Measurements from ENCODE around the gene NANOS1.

The NANOS1 gene

GRCh38 chr10:119061926-119062325, 32.4 kb downstream of the NANOS1 start:
- no peak overlapping the region for H3K23ac ChIP-seq (ENCODE audit: low read depth, low read length, poor library complexity)
- H3K27me3 ChIP-seq (ENCODE audit: control insufficient read depth in 3 of 3, insufficient read depth in 3 of 3, low read depth in 1 of 3, low read length in 3 of 3) = no peaks in the 10 kb centered on the region
- H3K9me3 ChIP-seq (replicated peaks in 1 of 2; ENCODE audit: control insufficient read depth in 2 of 2, insufficient read depth in 1 of 2, low read depth in 1 of 2, low read length in 2 of 2) = no peaks in the 10 kb centered on the region
- no peak overlapping the region for H2BK15ac ChIP-seq (ENCODE audit: low read length)
- DNase-seq (ENCODE audit: low spot score) = no peak
- no peak overlapping the region for H3K27ac ChIP-seq (replicated peaks; ENCODE audit: low read length)
- H3K36me3 ChIP-seq (replicated peaks in 1 of 2; ENCODE audit: control insufficient read depth in 2 of 2, insufficient read depth in 2 of 2, low read length in 2 of 2) = peaks cover 45 to 98% of the 10 kb centered on the region in 2 donors
- H3K79me1 ChIP-seq (ENCODE audit: low read depth, low read length) = peaks cover 9% of the 10 kb centered on the region
- no peak overlapping the region for H2BK120ac ChIP-seq (ENCODE audit: low read depth, low read length)
- no peak overlapping the region for H2BK12ac ChIP-seq (ENCODE audit: low read length)
- H3K4ac ChIP-seq (ENCODE audit: low read length) = no peak overlapping the region
- no peak overlapping the region for H2BK5ac ChIP-seq (ENCODE audit: low read length)
- H4K91ac ChIP-seq (ENCODE audit: low read depth, low read length, poor library complexity) = no peak overlapping the region
- no CpG with 5 or more reads among the region's 2 CpGs for WGBS, 2 donors (ENCODE audit: extremely low coverage in 2 of 2, insufficient read length in 2 of 2, insufficient replicate concordance in 1 of 2)
- no peak overlapping the region for H2AK5ac ChIP-seq (ENCODE audit: low read depth, low read length)
- no peak overlapping the region for H3K18ac ChIP-seq (ENCODE audit: low read length)
- H3K4me3 ChIP-seq (ENCODE audit: low read length in 2 of 2) = no peak overlapping the region
- no peak overlapping the region for H3K4me2 ChIP-seq (ENCODE audit: insufficient read depth, low read length, poor library complexity, severe bottlenecking)
- no peak overlapping the region for H4K8ac ChIP-seq (ENCODE audit: low read depth, low read length)
- no peak overlapping the region for H3K14ac ChIP-seq (ENCODE audit: low read length)
- H3K9ac ChIP-seq (ENCODE audit: low read depth, low read length, poor library complexity) = no peak overlapping the region
- no peak overlapping the region for H2AFZ ChIP-seq (ENCODE audit: low read length)
- no peaks in the 10 kb centered on the region for H3K4me1 ChIP-seq (ENCODE audit: control insufficient read depth in 2 of 2, insufficient read depth in 1 of 2, low read depth in 1 of 2, low read length in 2 of 2)

GRCh38 chr10:119070395-119071165, 41.1 kb downstream of the NANOS1 start:
- no CpG with 5 or more reads among the region's 9 CpGs for WGBS, 2 donors (ENCODE audit: extremely low coverage in 2 of 2, insufficient read length in 2 of 2, insufficient replicate concordance in 1 of 2)
- Histone ChIP-seq H3K27ac (replicated peaks; ENCODE audit: low read length) (no peak overlapping the region), H3K36me3 (replicated peaks in 1 of 2; ENCODE audit: control insufficient read depth in 2 of 2, insufficient read depth in 2 of 2, low read length in 2 of 2) (peaks cover 28 to 94% of the 10 kb centered on the region in 2 donors), H4K8ac (ENCODE audit: low read depth, low read length) (no peak overlapping the region), H3K4ac (ENCODE audit: low read length) (no peak overlapping the region), H2BK5ac (ENCODE audit: low read length) (no peak overlapping the region), H3K14ac (ENCODE audit: low read length) (no peak overlapping the region), H3K9me3 (replicated peaks in 1 of 2; ENCODE audit: control insufficient read depth in 2 of 2, insufficient read depth in 1 of 2, low read depth in 1 of 2, low read length in 2 of 2) (peaks cover 0 to 2% of the 10 kb centered on the region in 2 donors), H3K4me3 (ENCODE audit: low read length in 2 of 2) (no peak overlapping the region), H3K23ac (ENCODE audit: low read depth, low read length, poor library complexity) (no peak overlapping the region), H2AK5ac (ENCODE audit: low read depth, low read length) (no peak overlapping the region), H2BK12ac (ENCODE audit: low read length) (no peak overlapping the region), H3K4me2 (ENCODE audit: insufficient read depth, low read length, poor library complexity, severe bottlenecking) (no peak overlapping the region), H3K27me3 (ENCODE audit: control insufficient read depth in 3 of 3, insufficient read depth in 3 of 3, low read depth in 1 of 3, low read length in 3 of 3) (no peaks in the 10 kb centered on the region), H3K9ac (ENCODE audit: low read depth, low read length, poor library complexity) (no peak overlapping the region), H3K4me1 (ENCODE audit: control insufficient read depth in 2 of 2, insufficient read depth in 1 of 2, low read depth in 1 of 2, low read length in 2 of 2) (no peaks in the 10 kb centered on the region), H2BK120ac (ENCODE audit: low read depth, low read length) (no peak overlapping the region), H2BK15ac (ENCODE audit: low read length) (no peak overlapping the region), H3K79me1 (ENCODE audit: low read depth, low read length) (peaks cover 7% of the 10 kb centered on the region), H2AFZ (ENCODE audit: low read length) (no peak overlapping the region), H3K18ac (ENCODE audit: low read length) (no peak overlapping the region), H4K91ac (ENCODE audit: low read depth, low read length, poor library complexity) (no peak overlapping the region)
- no peak for DNase-seq (ENCODE audit: low spot score)

GRCh38 chr10:119073584-119073983, 44.1 kb downstream of the NANOS1 start:
- H3K4me1 ChIP-seq (ENCODE audit: control insufficient read depth in 2 of 2, insufficient read depth in 1 of 2, low read depth in 1 of 2, low read length in 2 of 2) = peaks cover 2 to 4% of the 10 kb centered on the region in 2 donors

GRCh38 chr10:119078422-119079179, 49.1 kb downstream of the NANOS1 start:
- DNase-seq (ENCODE audit: low spot score) = no peak
- Histone ChIP-seq H3K4me3 (ENCODE audit: low read length in 2 of 2) (peak overlapping the region in 1 of 2 donors; percentile 55), H3K27ac (replicated peaks; ENCODE audit: low read length) (no peak overlapping the region)

More at GRCh38 chr10:119073584-119073983, 44.1 kb downstream of the NANOS1 start:
- no peak overlapping the region for H3K14ac ChIP-seq (ENCODE audit: low read length)
- H4K91ac ChIP-seq (ENCODE audit: low read depth, low read length, poor library complexity) = no peak overlapping the region
- no peak overlapping the region for H4K8ac ChIP-seq (ENCODE audit: low read depth, low read length)
- H3K27me3 ChIP-seq (ENCODE audit: control insufficient read depth in 3 of 3, insufficient read depth in 3 of 3, low read depth in 1 of 3, low read length in 3 of 3) = no peaks in the 10 kb centered on the region
- no peak for DNase-seq (ENCODE audit: low spot score)
- WGBS, 2 donors (ENCODE audit: extremely low coverage in 2 of 2, insufficient read length in 2 of 2, insufficient replicate concordance in 1 of 2) = no CpG with 5 or more reads among the region's 6 CpGs
- H3K18ac ChIP-seq (ENCODE audit: low read length) = no peak overlapping the region
- no peak overlapping the region for H2BK12ac ChIP-seq (ENCODE audit: low read length)
- H3K23ac ChIP-seq (ENCODE audit: low read depth, low read length, poor library complexity) = no peak overlapping the region
- H3K27ac ChIP-seq (replicated peaks; ENCODE audit: low read length) = no peak overlapping the region
- peaks cover 10% of the 10 kb centered on the region for H3K79me1 ChIP-seq (ENCODE audit: low read depth, low read length)
- H2BK5ac ChIP-seq (ENCODE audit: low read length) = no peak overlapping the region
- H3K9ac ChIP-seq (ENCODE audit: low read depth, low read length, poor library complexity) = no peak overlapping the region
- H2AK5ac ChIP-seq (ENCODE audit: low read depth, low read length) = no peak overlapping the region
- H2AFZ ChIP-seq (ENCODE audit: low read length) = no peak overlapping the region
- peaks cover 16 to 90% of the 10 kb centered on the region in 2 donors for H3K36me3 ChIP-seq (replicated peaks in 1 of 2; ENCODE audit: control insufficient read depth in 2 of 2, insufficient read depth in 2 of 2, low read length in 2 of 2)
- H3K4me3 ChIP-seq (ENCODE audit: low read length in 2 of 2) = no peak overlapping the region
- no peak overlapping the region for H2BK15ac ChIP-seq (ENCODE audit: low read length)
- H3K4ac ChIP-seq (ENCODE audit: low read length) = no peak overlapping the region
- peaks cover 2 to 3% of the 10 kb centered on the region in 2 donors for H3K9me3 ChIP-seq (replicated peaks in 1 of 2; ENCODE audit: control insufficient read depth in 2 of 2, insufficient read depth in 1 of 2, low read depth in 1 of 2, low read length in 2 of 2)
- no peak overlapping the region for H2BK120ac ChIP-seq (ENCODE audit: low read depth, low read length)
- no peak overlapping the region for H3K4me2 ChIP-seq (ENCODE audit: insufficient read depth, low read length, poor library complexity, severe bottlenecking)

More at GRCh38 chr10:119078422-119079179, 49.1 kb downstream of the NANOS1 start:
- H3K23ac ChIP-seq (ENCODE audit: low read depth, low read length, poor library complexity) = no peak overlapping the region
- no peak overlapping the region for H3K9ac ChIP-seq (ENCODE audit: low read depth, low read length, poor library complexity)
- H2AK5ac ChIP-seq (ENCODE audit: low read depth, low read length) = no peak overlapping the region
- H3K14ac ChIP-seq (ENCODE audit: low read length) = no peak overlapping the region
- H4K91ac ChIP-seq (ENCODE audit: low read depth, low read length, poor library complexity) = no peak overlapping the region
- no peak overlapping the region for H2BK12ac ChIP-seq (ENCODE audit: low read length)
- H2BK15ac ChIP-seq (ENCODE audit: low read length) = no peak overlapping the region
- H2BK120ac ChIP-seq (ENCODE audit: low read depth, low read length) = no peak overlapping the region
- peaks cover 10% of the 10 kb centered on the region for H3K79me1 ChIP-seq (ENCODE audit: low read depth, low read length)
- H3K18ac ChIP-seq (ENCODE audit: low read length) = no peak overlapping the region
- no peaks in the 10 kb centered on the region for H3K27me3 ChIP-seq (ENCODE audit: control insufficient read depth in 3 of 3, insufficient read depth in 3 of 3, low read depth in 1 of 3, low read length in 3 of 3)
- H3K4ac ChIP-seq (ENCODE audit: low read length) = no peak overlapping the region
- H2AFZ ChIP-seq (ENCODE audit: low read length) = no peak overlapping the region
- peaks cover 0 to 3% of the 10 kb centered on the region in 2 donors for H3K9me3 ChIP-seq (replicated peaks in 1 of 2; ENCODE audit: control insufficient read depth in 2 of 2, insufficient read depth in 1 of 2, low read depth in 1 of 2, low read length in 2 of 2)
- no peak overlapping the region for H4K8ac ChIP-seq (ENCODE audit: low read depth, low read length)
- H3K36me3 ChIP-seq (replicated peaks in 1 of 2; ENCODE audit: control insufficient read depth in 2 of 2, insufficient read depth in 2 of 2, low read length in 2 of 2) = peaks cover 2 to 48% of the 10 kb centered on the region in 2 donors
- H3K4me1 ChIP-seq (ENCODE audit: control insufficient read depth in 2 of 2, insufficient read depth in 1 of 2, low read depth in 1 of 2, low read length in 2 of 2) = peaks cover 2 to 9% of the 10 kb centered on the region in 2 donors
- H3K4me2 ChIP-seq (ENCODE audit: insufficient read depth, low read length, poor library complexity, severe bottlenecking) = peak overlapping the region; percentile 43
- H2BK5ac ChIP-seq (ENCODE audit: low read length) = no peak overlapping the region
- no CpG with 5 or more reads among the region's 10 CpGs for WGBS, 2 donors (ENCODE audit: extremely low coverage in 2 of 2, insufficient read length in 2 of 2, insufficient replicate concordance in 1 of 2)

All from neuronal stem cell (in vitro differentiated cells).